ENCODE results near the gene SFN. TPM values are rescaled to one million over a fixed set of nuclear protein-coding genes. Genes with fewer than 3 reads are reported as not detected.
"Not testable (repeated sequence)": the region's sequence is repeated elsewhere in the genome, so short reads cannot be mapped to it uniquely, and the experiment has no call there.

Gene SFN
- total RNA-seq, 1 donor from 2014 or later: 4.4 TPM

DNA sequence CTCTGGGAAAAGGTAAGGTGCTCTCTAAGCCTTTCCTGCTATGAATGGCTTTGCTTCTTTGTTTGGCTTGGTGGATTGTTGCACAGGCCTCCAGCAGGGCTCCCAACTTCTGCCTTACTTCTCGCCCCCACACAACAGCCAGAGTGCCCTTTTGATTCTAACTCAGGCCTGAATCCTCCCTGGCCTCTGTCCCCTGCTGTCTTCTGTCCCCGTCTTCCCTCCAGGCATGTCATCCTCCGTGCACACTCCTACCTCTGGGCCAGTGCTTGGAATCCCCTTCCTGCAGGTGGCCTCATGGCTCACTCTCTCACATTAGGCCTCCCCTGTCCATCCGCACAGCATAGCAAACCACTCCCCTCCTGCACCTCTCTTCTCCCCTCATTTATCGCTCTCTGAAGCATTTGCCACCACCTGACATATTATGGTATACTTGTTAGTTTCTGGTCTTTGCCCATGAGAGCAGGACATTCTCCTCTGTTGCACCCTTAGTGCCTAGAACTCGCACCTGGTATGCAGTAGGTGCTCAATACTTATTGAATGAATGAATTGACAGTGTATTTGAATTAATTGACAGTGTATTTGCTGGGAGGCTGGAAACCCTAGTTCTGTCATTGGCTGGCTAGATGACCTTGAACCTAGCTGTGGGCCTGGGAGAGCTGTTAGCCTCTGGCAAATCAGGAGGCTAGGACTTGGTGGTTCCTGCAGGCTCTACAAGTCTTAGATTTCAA is 33.6 kb upstream of the SFN start:
- Mint-ChIP-seq H3K27ac (no peak overlapping the region), H3K9me3 (no peaks in the 10 kb centered on the region), H3K36me3 (peaks cover 11% of the 10 kb centered on the region), H3K27me3 (ENCODE audit: low read depth) (no peaks in the 10 kb centered on the region), H3K4me3 (peak overlapping the region; percentile 15), H3K4me1 (peaks cover 42% of the 10 kb centered on the region)
- no peak for DNase-seq (ENCODE audit: low spot score in 2 of 2, unreplicated experiment in 2 of 2)
- TF ChIP-seq, protein P1, sequence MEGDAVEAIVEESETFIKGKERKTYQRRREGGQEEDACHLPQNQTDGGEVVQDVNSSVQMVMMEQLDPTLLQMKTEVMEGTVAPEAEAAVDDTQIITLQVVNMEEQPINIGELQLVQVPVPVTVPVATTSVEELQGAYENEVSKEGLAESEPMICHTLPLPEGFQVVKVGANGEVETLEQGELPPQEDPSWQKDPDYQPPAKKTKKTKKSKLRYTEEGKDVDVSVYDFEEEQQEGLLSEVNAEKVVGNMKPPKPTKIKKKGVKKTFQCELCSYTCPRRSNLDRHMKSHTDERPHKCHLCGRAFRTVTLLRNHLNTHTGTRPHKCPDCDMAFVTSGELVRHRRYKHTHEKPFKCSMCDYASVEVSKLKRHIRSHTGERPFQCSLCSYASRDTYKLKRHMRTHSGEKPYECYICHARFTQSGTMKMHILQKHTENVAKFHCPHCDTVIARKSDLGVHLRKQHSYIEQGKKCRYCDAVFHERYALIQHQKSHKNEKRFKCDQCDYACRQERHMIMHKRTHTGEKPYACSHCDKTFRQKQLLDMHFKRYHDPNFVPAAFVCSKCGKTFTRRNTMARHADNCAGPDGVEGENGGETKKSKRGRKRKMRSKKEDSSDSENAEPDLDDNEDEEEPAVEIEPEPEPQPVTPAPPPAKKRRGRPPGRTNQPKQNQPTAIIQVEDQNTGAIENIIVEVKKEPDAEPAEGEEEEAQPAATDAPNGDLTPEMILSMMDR (IDR thresholded peaks at IDR 0.05; ENCODE audit: unreplicated experiment): no peak

DNA sequence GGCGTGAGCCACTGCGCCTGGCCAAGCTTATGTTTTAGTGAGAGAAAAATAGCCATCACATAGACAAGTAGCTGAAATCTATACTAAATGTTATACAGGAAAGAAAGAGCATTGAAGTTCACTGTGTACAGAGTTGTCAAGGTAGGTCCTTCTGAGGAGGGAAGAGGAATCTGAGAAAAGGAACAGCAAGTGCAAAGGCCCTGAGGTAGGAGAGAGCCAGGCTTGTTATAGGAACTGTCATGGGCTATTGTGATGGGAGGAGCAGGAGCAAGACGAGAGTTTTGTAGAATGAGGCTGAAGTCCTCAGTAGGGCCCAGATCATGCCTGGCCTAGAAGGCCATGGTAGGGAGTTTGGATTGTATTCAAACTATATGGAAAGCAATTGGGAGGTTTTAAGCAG is 31.9 kb upstream of the SFN start:
- no peak for DNase-seq (ENCODE audit: low spot score in 2 of 2, unreplicated experiment in 2 of 2)
- TF ChIP-seq, protein P1 (IDR thresholded peaks at IDR 0.05; ENCODE audit: unreplicated experiment): no peak
- Mint-ChIP-seq H3K9me3 (no peaks in the 10 kb centered on the region), H3K27ac (no peak overlapping the region), H3K27me3 (ENCODE audit: low read depth) (no peaks in the 10 kb centered on the region), H3K36me3 (peaks cover 22% of the 10 kb centered on the region), H3K4me1 (peaks cover 26% of the 10 kb centered on the region), H3K4me3 (no peak overlapping the region)

DNA sequence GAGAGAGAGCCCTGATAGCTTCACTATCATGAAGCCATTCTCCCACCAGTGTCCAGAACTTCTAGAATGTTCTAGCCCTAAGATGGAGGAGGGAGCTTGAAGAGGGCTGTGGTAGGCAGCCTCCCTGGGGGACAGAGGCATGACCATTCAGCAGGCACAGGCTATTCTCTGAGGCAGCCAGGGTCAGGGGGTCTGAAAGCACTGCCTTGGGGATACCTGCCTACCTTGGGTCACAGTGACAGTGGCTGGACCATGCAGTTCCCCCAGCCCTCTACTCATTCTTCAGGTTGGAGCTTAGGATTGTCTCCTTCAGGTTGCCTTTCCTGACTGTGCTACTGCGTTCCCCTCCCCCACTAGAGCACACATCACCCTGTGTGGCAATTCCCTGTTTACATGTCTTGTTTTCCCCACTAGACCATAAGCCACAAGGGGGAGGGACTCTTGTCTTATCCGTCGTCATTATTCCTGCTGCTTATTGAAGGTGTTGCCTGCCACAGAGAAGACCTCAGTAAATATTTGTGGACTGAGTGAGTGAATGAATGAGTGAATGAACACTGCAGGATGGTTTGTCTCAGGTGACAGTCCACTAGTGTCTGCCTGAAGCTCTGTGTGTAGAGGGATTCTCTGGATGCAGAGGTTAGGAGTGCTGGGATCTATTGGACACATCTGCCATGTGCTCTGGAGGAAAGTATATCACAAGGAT is 31.3 kb upstream of the SFN start:
- no peak for DNase-seq (ENCODE audit: low spot score in 2 of 2, unreplicated experiment in 2 of 2)
- TF ChIP-seq, protein P1 (IDR thresholded peaks at IDR 0.05; ENCODE audit: unreplicated experiment): no peak
- H3K27ac Mint-ChIP-seq: peak overlapping the region; percentile 26
- peaks cover 25% of the 10 kb centered on the region for H3K36me3 Mint-ChIP-seq
- H3K27me3 Mint-ChIP-seq (ENCODE audit: low read depth): no peaks in the 10 kb centered on the region
- H3K4me1 Mint-ChIP-seq: peaks cover 23% of the 10 kb centered on the region
- H3K4me3 Mint-ChIP-seq: no peak overlapping the region
- no peaks in the 10 kb centered on the region for H3K9me3 Mint-ChIP-seq

DNA sequence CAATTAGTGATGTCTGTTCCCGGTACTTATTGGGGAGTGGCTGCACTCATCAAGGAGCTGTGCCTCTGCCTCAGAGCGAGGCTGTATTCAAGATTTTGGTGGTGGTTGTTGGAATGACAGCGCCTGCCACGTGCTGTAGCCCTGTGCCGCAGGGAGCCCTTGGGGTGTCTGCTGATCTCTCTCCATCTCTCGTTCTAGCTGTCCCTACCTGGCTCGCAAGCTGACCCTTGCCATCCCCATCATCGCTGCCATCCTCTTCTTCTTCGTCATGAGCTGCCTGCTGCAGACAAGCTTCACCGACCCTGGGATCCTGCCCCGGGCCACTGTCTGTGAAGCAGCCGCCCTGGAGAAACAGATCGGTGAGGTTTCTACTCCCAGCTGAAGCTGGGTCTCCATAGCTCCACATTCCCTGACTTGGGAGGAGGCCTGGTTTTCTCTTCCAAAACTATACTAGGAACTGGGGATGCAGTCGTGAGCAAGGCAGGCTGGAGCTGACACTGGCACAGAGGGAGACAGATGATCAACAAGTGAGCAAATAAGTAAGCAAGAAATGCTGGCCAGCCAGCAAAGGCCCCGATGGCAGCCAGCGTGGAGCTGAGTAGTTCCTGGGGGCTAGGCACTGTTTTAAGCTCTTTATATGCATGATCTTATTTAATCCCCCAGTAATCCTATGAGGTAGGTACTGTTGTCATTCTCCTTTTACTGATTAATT is 30.5 kb upstream of the SFN start:
- H3K27ac Mint-ChIP-seq: no peak overlapping the region
- H3K36me3 Mint-ChIP-seq: peaks cover 25% of the 10 kb centered on the region
- TF ChIP-seq, protein P1 (IDR thresholded peaks at IDR 0.05; ENCODE audit: unreplicated experiment): no peak
- H3K27me3 Mint-ChIP-seq (ENCODE audit: low read depth): no peaks in the 10 kb centered on the region
- H3K4me1 Mint-ChIP-seq: peaks cover 21% of the 10 kb centered on the region
- no peak for DNase-seq (ENCODE audit: low spot score in 2 of 2, unreplicated experiment in 2 of 2)
- H3K9me3 Mint-ChIP-seq: no peaks in the 10 kb centered on the region
- H3K4me3 Mint-ChIP-seq: no peak overlapping the region

- H3K4me1 Mint-ChIP-seq: peaks cover 9% of the 10 kb centered on the region
- no peak overlapping the region for H3K27ac Mint-ChIP-seq
- TF ChIP-seq, protein P1 (IDR thresholded peaks at IDR 0.05; ENCODE audit: unreplicated experiment): no peak
- H3K36me3 Mint-ChIP-seq: peaks cover 31% of the 10 kb centered on the region
- H3K9me3 Mint-ChIP-seq: no peaks in the 10 kb centered on the region
- H3K4me3 Mint-ChIP-seq: no peak overlapping the region
- H3K27me3 Mint-ChIP-seq (ENCODE audit: low read depth): no peaks in the 10 kb centered on the region
- no peak for DNase-seq (ENCODE audit: low spot score in 2 of 2, unreplicated experiment in 2 of 2)
Measured at GRCh38 chr1:26833432-26834405, 29.2 kb upstream of the SFN start.

DNA sequence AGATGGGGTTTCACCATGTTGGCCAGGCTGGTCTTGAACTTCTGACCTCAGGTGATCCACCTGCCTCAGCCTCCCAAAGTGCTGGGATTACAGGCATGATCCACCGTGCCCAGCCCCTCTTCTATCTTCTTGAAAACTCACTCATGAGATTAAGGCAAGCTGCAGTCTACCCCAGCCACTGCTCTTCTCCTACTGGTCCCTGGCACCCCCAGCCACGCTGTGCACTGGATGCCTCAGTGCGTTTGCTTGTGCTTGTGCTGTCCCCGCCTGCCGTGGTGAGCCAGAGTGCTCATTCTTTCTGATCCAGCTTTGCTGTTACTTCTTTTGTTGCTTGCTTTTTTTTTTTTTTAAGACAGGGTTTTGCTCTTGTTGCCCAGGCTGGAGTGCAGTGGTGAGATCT is 25.3 kb upstream of the SFN start:
- not testable (repeated sequence) for H3K9me3 Mint-ChIP-seq; H3K27me3 Mint-ChIP-seq (ENCODE audit: low read depth); DNase-seq (ENCODE audit: low spot score in 2 of 2, unreplicated experiment in 2 of 2); H3K4me3 Mint-ChIP-seq; H3K27ac Mint-ChIP-seq; H3K4me1 Mint-ChIP-seq
- peaks cover 36% of the 10 kb centered on the region for H3K36me3 Mint-ChIP-seq
